IMR-90 (cell line): Measurements from ENCODE around the gene OSBPL2. TPM values are rescaled to one million over a fixed set of nuclear protein-coding genes. Genes with fewer than 3 reads are reported as not detected.

Experiments
- ATAC-seq: fragments of 200-7000 bp; cut with Tn5 transposase; 2 replicates; pipeline ENCODE4 v1.9.1; 2020; ENCODE audit warnings: low read depth, mild to moderate bottlenecking, moderate library complexity
- BruUV-seq: library from RNA; stranded (reverse); fragments of 400-500 nt; replicated peaks from 2 replicates; lab custom pipeline; 2021; lab: Mats Ljungman, UMichigan
- CTCF ChIA-PET: fragments of 300-600 bp; formaldehyde crosslinking; extraction: SDS; loops from one replicate; lab custom pipeline; 2021; ENCODE audit warnings: antibody characterized with exemption; lab: Yijun Ruan, JAX
- POLR2A ChIA-PET: fragments of 300-600 bp; sonication (Branson Sonifier 250); formaldehyde crosslinking; loops from one replicate; lab custom pipeline; 2022; ENCODE audit warnings: antibody characterized with exemption; ENCODE audit not compliant: unreplicated experiment; lab: Charles Lee
- DNase-seq: peaks from one replicate; pipeline ENCODE4 v3.0.0; 2013
- H2AFZ ChIP-seq: replicated peaks from 2 replicates; pipeline ENCODE3; 2013; ENCODE audit warnings: low read length, mild to moderate bottlenecking; ENCODE audit not compliant: poor library complexity
- H2AK5ac ChIP-seq: 2 replicates; pipeline ENCODE4 v1.6.1; 2013; ENCODE audit warnings: low read depth, low read length, inconsistent platforms
- H2AK9ac ChIP-seq: replicated peaks from 2 replicates; pipeline ENCODE3; 2013; ENCODE audit warnings: mild to moderate bottlenecking, low read depth, low read length, moderate library complexity; ENCODE audit not compliant: poor library complexity
- H2BK120ac ChIP-seq: 2 replicates; pipeline ENCODE4 v1.6.1; 2013; ENCODE audit warnings: low read depth, low read length, inconsistent platforms
- H2BK15ac ChIP-seq: 3 replicates; pipeline ENCODE4 v1.6.1; 2013; ENCODE audit warnings: low read depth, low read length, inconsistent platforms
- H2BK20ac ChIP-seq: 2 replicates; pipeline ENCODE4 v1.6.1; 2013; ENCODE audit warnings: low read depth, mild to moderate bottlenecking, inconsistent platforms, low read length, moderate library complexity
- H2BK5ac ChIP-seq: 2 replicates; pipeline ENCODE4 v1.6.1; 2013; ENCODE audit warnings: mild to moderate bottlenecking, low read depth, low read length, inconsistent platforms; ENCODE audit not compliant: poor library complexity, severe bottlenecking
- H3K14ac ChIP-seq: replicated peaks from 2 replicates; pipeline ENCODE4 v1.6.1; 2013; ENCODE audit warnings: low read depth, low read length, inconsistent platforms
- H3K18ac ChIP-seq: 2 replicates; pipeline ENCODE4 v1.6.1; 2013; ENCODE audit warnings: low read depth, low read length, control low read depth
- H3K23ac ChIP-seq: 2 replicates; pipeline ENCODE4 v1.6.1; 2013; ENCODE audit warnings: low read depth, low read length, inconsistent platforms
- H3K27ac ChIP-seq: 2 replicates; pipeline ENCODE4 v1.5.1; 2013; ENCODE audit warnings: mild to moderate bottlenecking, control low read depth, low read length; ENCODE audit not compliant: insufficient read depth
- H3K27me3 ChIP-seq: 2 replicates; pipeline ENCODE4 v1.6.1; 2013; ENCODE audit warnings: low read length; ENCODE audit not compliant: control insufficient read depth, insufficient read depth
- H3K36me3 ChIP-seq: 2 replicates; pipeline ENCODE4 v1.6.1; 2013; ENCODE audit warnings: low read length, mixed read lengths; ENCODE audit not compliant: control insufficient read depth, insufficient read depth
- H3K4ac ChIP-seq: 2 replicates; pipeline ENCODE4 v1.6.1; 2013; ENCODE audit warnings: low read depth, low read length, inconsistent platforms
- H3K4me1 ChIP-seq: 2 replicates; pipeline ENCODE4 v1.6.1; 2013; ENCODE audit warnings: low read length, mixed read lengths; ENCODE audit not compliant: control insufficient read depth, insufficient read depth
- H3K4me2 ChIP-seq: 2 replicates; pipeline ENCODE4 v1.6.1; 2013; ENCODE audit warnings: low read depth, mild to moderate bottlenecking, control low read depth, low read length, moderate library complexity
- H3K4me3 ChIP-seq: 2 replicates; pipeline ENCODE4 v1.5.1; 2013; ENCODE audit warnings: low read depth, mild to moderate bottlenecking, control low read depth, low read length, moderate library complexity; ENCODE audit not compliant: insufficient read depth
- H3K56ac ChIP-seq: 2 replicates; pipeline ENCODE4 v1.6.1; 2013; ENCODE audit warnings: low read length, inconsistent platforms; ENCODE audit not compliant: insufficient read depth; ENCODE audit errors: extremely low read depth
- H3K79me1 ChIP-seq, 2 experiments: 2 replicates each; pipeline ENCODE4 v1.6.1; 2013; ENCODE audit warnings: low read length in 2 of 2, inconsistent platforms in 1 of 2, low read depth in 1 of 2
- H3K9ac ChIP-seq: 2 replicates; pipeline ENCODE4 v1.6.1; 2013; ENCODE audit warnings: low read depth, low read length, control low read depth
- H3K9me1 ChIP-seq: 2 replicates; pipeline ENCODE4 v1.6.1; 2013; ENCODE audit warnings: low read length, inconsistent platforms; ENCODE audit not compliant: insufficient read depth
- H3K9me3 ChIP-seq: 2 replicates; pipeline ENCODE4 v1.6.1; 2013; ENCODE audit warnings: low read length; ENCODE audit not compliant: control insufficient read depth, insufficient read depth
- H4K20me1 ChIP-seq: 2 replicates; pipeline ENCODE4 v1.6.1; 2013; ENCODE audit warnings: low read length, inconsistent platforms; ENCODE audit not compliant: insufficient read depth
- H4K5ac ChIP-seq: 2 replicates; pipeline ENCODE4 v1.6.1; 2013; ENCODE audit warnings: mild to moderate bottlenecking, low read depth, low read length, control low read depth
- H4K8ac ChIP-seq, 2 experiments: 2 replicates each; pipeline ENCODE4 v1.6.1; 2013; ENCODE audit warnings: low read depth in 2 of 2, low read length in 2 of 2, control low read depth in 1 of 2, inconsistent platforms in 1 of 2
- H4K91ac ChIP-seq: 2 replicates; pipeline ENCODE4 v1.6.1; 2013; ENCODE audit warnings: low read depth, low read length, inconsistent platforms; ENCODE audit not compliant: insufficient read depth
- CEBPB ChIP-seq: IDR thresholded peaks from 2 replicates; pipeline ENCODE4 v1.6.1; 2012; ENCODE audit warnings: low read depth, low read length, improper control_type of control experiment
- FOS ChIP-seq: fragments of 150-350 bp; IDR thresholded peaks from 2 replicates; pipeline ENCODE4 v1.6.1; 2016; ENCODE audit warnings: low read depth, low read length
- MXI1 ChIP-seq: IDR thresholded peaks from 2 replicates; pipeline ENCODE4 v1.6.1; 2012; ENCODE audit warnings: low read depth, mild to moderate bottlenecking, low read length, moderate library complexity, borderline replicate concordance
- POLR2A ChIP-seq: IDR thresholded peaks from 2 replicates; pipeline ENCODE4 v1.6.1; 2012; ENCODE audit warnings: mild to moderate bottlenecking, low read depth, low read length
- RCOR1 ChIP-seq: IDR thresholded peaks from 2 replicates; pipeline ENCODE4 v1.6.1; 2012; ENCODE audit warnings: mild to moderate bottlenecking, low read length, improper control_type of control experiment; ENCODE audit not compliant: insufficient replicate concordance
- WGBS, 2 experiments: methylation state at CpG; one replicate each; pipeline versions ENCODE4 v1.1.5 to v1.1.7; 2013; ENCODE audit warnings: missing lambda C conversion rate in 2 of 2; ENCODE audit not compliant: insufficient read length in 1 of 2; ENCODE audit errors: extremely low coverage in 2 of 2; 5-methylcytosine and 5-hydroxymethylcytosine counted together
- dilution Hi-C: fragments of 300-500 bp; cut with HindIII; formaldehyde crosslinking; loops from one replicate; pipeline ENCODE4 v1.14.3; 2018; ENCODE audit warnings: low sequenced_read_pairs; ENCODE audit not compliant: unreplicated experiment
- in situ Hi-C: fragments of 300-500 bp; cut with MboI; formaldehyde crosslinking; loops from 3 replicates; pipeline ENCODE4 v1.14.3; 2019; ENCODE audit warnings: low sequenced_read_pairs, inconsistent platforms, mixed read lengths
- intact Hi-C: fragments of 100-400 bp; cut with micrococcal nuclease; formaldehyde crosslinking; loops from 2 replicates; pipeline ENCODE4 v1.10.0; 2022
- polyA plus RNA-seq, 3 experiments: library from polyadenylated mRNA; depleted of rRNA; stranded (reverse); fragments of >200 nt; gene quantifications; 2 replicates each; pipeline ENCODE4 v1.2.3, GENCODE V29; 2012; ENCODE audit warnings: low replicate concordance in 1 of 3
- total RNA-seq: library from RNA; depleted of rRNA; stranded (reverse); fragments of >200 nt; gene quantifications from 2 replicates; pipeline ENCODE4 v1.2.3, GENCODE V29; 2012

The OSBPL2 gene
- total and polyA plus RNA-seq, 2 of the 4 experiments (the other 2 are of a cell fraction): 19.3 to 27.6 TPM

DNA sequence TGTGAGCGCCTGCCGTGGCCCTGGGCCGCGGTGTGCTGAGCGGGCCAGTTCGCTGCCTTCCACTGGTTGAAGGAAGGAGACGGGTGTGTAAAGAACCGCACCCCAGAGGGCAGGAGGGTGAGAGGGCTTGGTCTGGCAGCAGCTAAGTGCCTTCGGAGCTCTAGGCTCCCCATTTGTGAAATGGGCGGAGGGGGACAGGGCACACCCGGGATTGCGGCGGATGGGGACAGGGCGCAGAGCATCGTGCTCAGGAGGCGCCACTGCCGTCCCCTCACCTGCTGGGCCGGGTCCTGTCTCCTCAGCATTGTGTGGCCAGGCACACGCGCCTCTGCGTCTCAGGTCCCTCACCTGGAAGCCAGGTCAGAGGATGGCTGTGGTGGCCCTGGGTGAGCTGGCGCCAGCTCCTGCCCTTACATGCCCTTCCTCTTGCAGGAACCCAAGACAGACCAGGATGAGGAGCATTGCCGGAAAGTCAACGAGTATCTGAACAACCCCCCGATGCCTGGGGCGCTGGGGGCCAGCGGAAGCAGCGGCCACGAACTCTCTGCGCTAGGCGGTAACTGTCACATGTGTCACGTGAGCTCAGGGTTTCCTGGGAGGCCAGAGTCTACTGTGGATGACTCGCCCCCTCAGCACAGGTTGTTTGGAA, 67.6 kb downstream of the OSBPL2 start (continued):
- no peak for TF ChIP-seq FOS

DNA sequence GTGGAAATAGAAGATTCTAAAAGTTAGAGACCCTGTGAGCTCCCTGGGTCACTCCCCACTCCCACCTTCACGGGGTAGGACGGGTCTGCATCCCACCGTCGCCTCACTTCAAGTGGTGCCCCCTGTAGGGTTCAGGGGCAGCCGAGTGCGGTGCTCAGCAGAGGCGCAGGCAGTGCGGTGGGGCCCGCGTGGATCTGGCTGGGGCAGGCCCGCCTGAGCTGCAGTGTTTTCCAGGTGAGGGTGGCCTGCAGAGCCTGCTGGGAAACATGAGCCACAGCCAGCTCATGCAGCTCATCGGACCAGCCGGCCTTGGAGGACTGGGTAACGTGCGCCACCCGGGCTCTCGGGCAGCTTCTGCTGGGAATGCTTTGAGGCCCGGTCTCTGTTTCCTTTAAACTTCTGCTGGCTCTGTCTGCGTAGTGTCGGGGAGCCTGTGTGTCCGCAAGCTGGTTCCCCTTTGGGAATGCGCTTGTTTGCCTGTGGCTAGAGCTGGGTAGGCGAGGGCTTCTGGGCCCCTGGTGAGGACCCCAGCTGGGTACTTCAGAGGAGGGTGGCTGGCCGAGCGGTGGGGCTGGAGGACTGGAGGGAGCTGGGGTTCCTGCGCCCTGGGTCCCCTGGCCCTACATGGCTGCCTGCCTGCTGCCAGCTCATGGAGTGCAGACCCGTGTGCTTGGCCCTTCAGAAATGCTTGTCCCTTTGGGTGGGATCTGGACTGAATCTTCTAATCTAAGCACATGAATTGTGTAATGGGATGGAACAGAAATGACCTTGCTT, 68.3 kb downstream of the OSBPL2 start:
- H3K4me2 ChIP-seq: no peak overlapping the region
- no peaks in the 10 kb centered on the region for H3K27me3 ChIP-seq
- dilution Hi-C loops: no loop called here
- H2BK20ac ChIP-seq: no peak overlapping the region
- H2BK120ac ChIP-seq: no peak overlapping the region
- no peak for TF ChIP-seq RCOR1
- no peak for TF ChIP-seq MXI1
- TF ChIP-seq POLR2A: no peak
- TF ChIP-seq CEBPB: no peak
- H2AK5ac ChIP-seq: no peak overlapping the region
- H2AK9ac ChIP-seq: no peak overlapping the region
- H3K23ac ChIP-seq: no peak overlapping the region
- DNase-seq: no peak
- intact Hi-C loops: loop anchor here (10.0 kb wide), 1 partner anchor 188 kb away; no protein-coding TSS in a partner anchor
- no peak overlapping the region for H4K91ac ChIP-seq
- H4K20me1 ChIP-seq: peaks cover 41% of the 10 kb centered on the region
- peaks cover 0 to 31% of the 10 kb centered on the region in 2 experiments; a peak in 1 of 4 replicates for H3K79me1 ChIP-seq
- no peak overlapping the region for H3K9ac ChIP-seq
- H3K56ac ChIP-seq: no peak overlapping the region
- H3K18ac ChIP-seq: no peak overlapping the region
- ChIA-PET CTCF (interaction anchor here (1.2 kb wide), 1 partner anchor 69 kb away, joined by 4 read pairs; no protein-coding TSS in a partner anchor), POLR2A (interaction anchor here (0.6 kb wide), 1 partner anchor 32 kb away, joined by 9 read pairs; no protein-coding TSS in a partner anchor)
- no peak overlapping the region for H3K14ac ChIP-seq
- no peak overlapping the region for H4K5ac ChIP-seq
- BruUV-seq: no TSS peak
- no peak overlapping the region for H3K27ac ChIP-seq
- H2AFZ ChIP-seq: no peak overlapping the region
- in situ Hi-C loops: loop anchor here (5.0 kb wide), 1 partner anchor 76 kb away; no protein-coding TSS in a partner anchor
- no peak for ATAC-seq
- H3K4me3 ChIP-seq: no peak overlapping the region
- WGBS, 2 experiments: 95% methylated on average over 14 of the region's 27 CpGs; no CpG with 5 or more reads in 1 of the 2 experiments
- H3K4ac ChIP-seq: no peak overlapping the region
- no peaks in the 10 kb centered on the region for H3K9me3 ChIP-seq
- no peak overlapping the region for H2BK15ac ChIP-seq
- no peak overlapping the region for H4K8ac ChIP-seq
- peaks cover 12% of the 10 kb centered on the region for H3K4me1 ChIP-seq
- peaks cover 60% of the 10 kb centered on the region for H3K36me3 ChIP-seq
- no peak overlapping the region for H2BK5ac ChIP-seq
- 0 out of 2 replicates have a peak, but pooled peaks cover 3% of the 10 kb centered on the region for H3K9me1 ChIP-seq
